ENCODE measurements around the gene CACFD1. TPM values are rescaled to one million over a fixed set of nuclear protein-coding genes. Genes with fewer than 3 reads are reported as not detected.

The CACFD1 gene
- total RNA-seq, 1 experiment from 2014 or later: 15.1 TPM

- Mint-ChIP-seq H3K4me3 (ENCODE audit: low read depth, unreplicated experiment) (no peak overlapping the region), H3K9me3 (ENCODE audit: low read depth, unreplicated experiment) (no peaks in the 10 kb centered on the region), H3K27me3 (ENCODE audit: unreplicated experiment) (no peaks in the 10 kb centered on the region), H3K27ac (ENCODE audit: unreplicated experiment) (no peak overlapping the region), H3K4me1 (ENCODE audit: low read depth, unreplicated experiment) (peaks cover 9% of the 10 kb centered on the region), H3K36me3 (ENCODE audit: insufficient read depth, unreplicated experiment) (peaks cover 7% of the 10 kb centered on the region)
- CTCF ChIA-PET: no interaction called here
- DNase-seq: no peak
- intact Hi-C loops (cut with micrococcal nuclease; ENCODE audit: unreplicated experiment): no loop called here
- no peak for TF ChIP-seq CTCF (IDR thresholded peaks at IDR 0.05; ENCODE audit: unreplicated experiment)
- no TSS peak for BruUV-seq (replicated peaks)
Observed at GRCh38 chr9:133454325-133454724, 5.5 kb upstream of the CACFD1 start.

GRCh38 chr9:133454943-133455673 lies 4.7 kb upstream of the CACFD1 start:
- Mint-ChIP-seq H3K36me3 (ENCODE audit: insufficient read depth, unreplicated experiment) (peaks cover 15% of the 10 kb centered on the region), H3K27ac (ENCODE audit: unreplicated experiment) (no peak overlapping the region), H3K4me1 (ENCODE audit: low read depth, unreplicated experiment) (peaks cover under 1% of the 10 kb centered on the region), H3K4me3 (ENCODE audit: low read depth, unreplicated experiment) (no peak overlapping the region), H3K27me3 (ENCODE audit: unreplicated experiment) (no peaks in the 10 kb centered on the region), H3K9me3 (ENCODE audit: low read depth, unreplicated experiment) (no peaks in the 10 kb centered on the region)
- TF ChIP-seq CTCF (IDR thresholded peaks at IDR 0.05; ENCODE audit: unreplicated experiment): no peak
- no peak for DNase-seq
- BruUV-seq (replicated peaks): no TSS peak
- CTCF ChIA-PET: no interaction called here
- intact Hi-C loops (cut with micrococcal nuclease; ENCODE audit: unreplicated experiment): no loop called here

GRCh38 chr9:133455936-133456335 lies 3.8 kb upstream of the CACFD1 start:
- CTCF ChIA-PET: no interaction called here
- Mint-ChIP-seq H3K4me1 (ENCODE audit: low read depth, unreplicated experiment) (no peaks in the 10 kb centered on the region), H3K36me3 (ENCODE audit: insufficient read depth, unreplicated experiment) (peaks cover 22% of the 10 kb centered on the region), H3K9me3 (ENCODE audit: low read depth, unreplicated experiment) (no peaks in the 10 kb centered on the region), H3K27me3 (ENCODE audit: unreplicated experiment) (no peaks in the 10 kb centered on the region), H3K4me3 (ENCODE audit: low read depth, unreplicated experiment) (no peak overlapping the region), H3K27ac (ENCODE audit: unreplicated experiment) (no peak overlapping the region)
- intact Hi-C loops (cut with micrococcal nuclease; ENCODE audit: unreplicated experiment): no loop called here
- no peak for TF ChIP-seq CTCF (IDR thresholded peaks at IDR 0.05; ENCODE audit: unreplicated experiment)
- no peak for DNase-seq
- no TSS peak for BruUV-seq (replicated peaks)

- Mint-ChIP-seq H3K36me3 (ENCODE audit: insufficient read depth, unreplicated experiment) (peaks cover 22% of the 10 kb centered on the region), H3K27me3 (ENCODE audit: unreplicated experiment) (no peaks in the 10 kb centered on the region), H3K27ac (ENCODE audit: unreplicated experiment) (no peak overlapping the region), H3K4me1 (ENCODE audit: low read depth, unreplicated experiment) (no peaks in the 10 kb centered on the region), H3K9me3 (ENCODE audit: low read depth, unreplicated experiment) (no peaks in the 10 kb centered on the region), H3K4me3 (ENCODE audit: low read depth, unreplicated experiment) (no peak overlapping the region)
- no peak for DNase-seq
- CTCF ChIA-PET: no interaction called here
- no peak for TF ChIP-seq CTCF (IDR thresholded peaks at IDR 0.05; ENCODE audit: unreplicated experiment)
- intact Hi-C loops (cut with micrococcal nuclease; ENCODE audit: unreplicated experiment): no loop called here
- no TSS peak for BruUV-seq (replicated peaks)
Observed at GRCh38 chr9:133456409-133456808, 3.4 kb upstream of the CACFD1 start.

Data from Calu3 (cell line).